NB4 (cell line): ENCODE data around the gene UGT8.

ENCODE experiments used
- CTCF ChIP-seq: IDR thresholded peaks from one replicate; pipeline ENCODE4 v1.5.1; 2012; ENCODE audit warnings: low read depth, low read length
- MYC ChIP-seq: IDR thresholded peaks from 2 replicates; pipeline ENCODE4 v1.6.1; 2011; ENCODE audit warnings: low read depth, low read length
- POLR2A ChIP-seq: IDR thresholded peaks from 2 replicates; pipeline ENCODE4 v1.6.1; 2011; ENCODE audit warnings: mild to moderate bottlenecking; ENCODE audit not compliant: insufficient read length; ENCODE audit errors: extremely low read depth

DNA sequence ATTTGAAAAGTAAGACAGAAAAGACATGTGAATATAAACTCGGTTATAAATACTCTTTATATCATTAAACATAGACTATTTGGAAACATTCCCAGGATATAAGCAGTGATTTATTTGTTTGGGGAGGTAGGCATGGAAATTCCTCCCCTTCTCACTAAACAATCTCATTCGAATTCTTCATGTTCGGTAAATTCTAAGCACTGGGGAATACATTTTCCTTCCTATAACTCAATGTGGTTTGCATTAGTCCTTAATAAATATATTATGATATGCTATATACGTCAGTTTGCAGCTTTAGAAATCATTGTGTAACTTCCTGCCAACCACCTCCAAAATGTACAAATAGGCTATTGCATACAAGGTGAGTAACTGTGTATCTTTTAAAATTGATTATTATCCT is 99.6 kb downstream of the UGT8 start:
- no peak for TF ChIP-seq CTCF
- no peak for TF ChIP-seq POLR2A
- TF ChIP-seq MYC, result no peak
